Upper lobe of left lung (tissue), 6 donors: ENCODE measurements around the gene ABCC6. TPM values are rescaled to one million over a fixed set of nuclear protein-coding genes. Genes with fewer than 3 reads are reported as not detected.

ENCODE experiments used
- ATAC-seq, 2 donors: fragments of 200-7000 bp; cut with Tn5 transposase; one replicate each; pipeline ENCODE4 v1.9.1; 2022; ENCODE audit warnings: mild to moderate bottlenecking in 2 of 2, moderate library complexity in 2 of 2; ENCODE audit not compliant: low FRiP score in 2 of 2
- DNase-seq, 2 donors: peaks; one replicate each; pipeline ENCODE4 v3.0.0-alpha.2; 2019 to 2020
- H3K27ac ChIP-seq, 4 donors: fragments of 200-600 bp; sonication (generic); one replicate each; pipeline ENCODE4 v1.5.1; 2016 to 2019
- H3K27me3 ChIP-seq, 4 donors: fragments of 200-600 bp; sonication (generic); one replicate each; pipeline ENCODE4 v1.5.1; 2017 to 2019
- H3K36me3 ChIP-seq, 4 donors: fragments of 200-600 bp; sonication (generic); one replicate each; pipeline ENCODE4 v1.5.1; 2016 to 2019
- H3K4me1 ChIP-seq, 4 donors: fragments of 200-600 bp; sonication (generic); one replicate each; pipeline ENCODE4 v1.5.1; 2018 to 2019
- H3K4me3 ChIP-seq, 4 donors: fragments of 200-600 bp; sonication (generic); one replicate each; pipeline ENCODE4 v1.5.1; 2017 to 2019; ENCODE audit warnings: mild to moderate bottlenecking in 2 of 4, moderate library complexity in 1 of 4
- H3K9me3 ChIP-seq, 4 donors: fragments of 200-600 bp; sonication (generic); one replicate each; pipeline ENCODE4 v1.5.1; 2018 to 2019
- CTCF ChIP-seq, 6 experiments: fragments of 450-650 bp in 4 of 6; fragments of 200-600 bp in 2 of 6; sonication (generic) in 2 of 6; IDR thresholded peaks; one replicate each; pipeline ENCODE4 v1.5.1; 2016 to 2019; ENCODE audit warnings: antibody characterized with exemption in 6 of 6
- EP300 ChIP-seq, 4 donors: sonication (generic); formaldehyde crosslinking; IDR thresholded peaks; one replicate each; pipeline ENCODE4 v1.5.1; 2017; ENCODE audit warnings: antibody characterized with exemption in 4 of 4, control low read depth in 2 of 4
- POLR2A ChIP-seq, 4 donors: fragments of 450-650 bp; IDR thresholded peaks; one replicate each; pipeline ENCODE4 v1.5.1; 2016 to 2017; ENCODE audit warnings: antibody characterized with exemption in 4 of 4, mild to moderate bottlenecking in 2 of 4
- POLR2AphosphoS5 ChIP-seq, 2 donors: sonication (generic); formaldehyde crosslinking; IDR thresholded peaks; one replicate each; pipeline ENCODE4 v1.5.1; 2017; ENCODE audit warnings: antibody characterized with exemption in 2 of 2
- WGBS, 2 donors: methylation state at CpG; one replicate each; pipeline ENCODE4 v1.1.5; 2017 to 2018; 5-methylcytosine and 5-hydroxymethylcytosine counted together
- total RNA-seq, 6 donors: library from RNA; depleted of rRNA in 4 of 6; stranded (reverse); fragments of >200 nt in 4 of 6; gene quantifications; one replicate each; pipeline versions ENCODE4 v1.1.0 to v1.2.1, GENCODE V29; 2016 to 2021
- donor health status: DM: no; HTN: no; CAD: no; lungs with moderate emphysema.
- donor health status: DM: no; HTN: yes; CAD: no; lungs with severe emphysema.

Gene ABCC6
- total RNA-seq, 6 donors from 2014 or later: 31.9 to 148 (median 41.8) TPM

GRCh38 chr16:16122264-16122663 is 101.0 kb downstream of the ABCC6 start:
- Histone ChIP-seq H3K4me3 (no peak overlapping the region), H3K9me3 (peaks cover 0 to 15% (median 6%) of the 10 kb centered on the region in 4 donors), H3K27me3 (no peaks in the 10 kb centered on the region), H3K4me1 (peaks cover 0 to 15% (median 7%) of the 10 kb centered on the region in 4 donors), H3K27ac (no peak overlapping the region), H3K36me3 (peaks cover 9 to 73% (median 36%) of the 10 kb centered on the region in 4 donors)
- DNase-seq (no peak), ATAC-seq (no peak)
- WGBS, 2 donors: 91 to 97% methylated on average over 10 to 12 of the region's 12 CpGs
- TF ChIP-seq EP300 (IDR thresholded peaks at IDR 0.05) (no peak), CTCF (IDR thresholded peaks at IDR 0.05) (no peak), POLR2A (IDR thresholded peaks at IDR 0.05) (no peak), POLR2AphosphoS5 (IDR thresholded peaks at IDR 0.05) (no peak)

- H3K36me3 ChIP-seq: peaks cover 12 to 74% (median 46%) of the 10 kb centered on the region in 4 donors
- TF ChIP-seq EP300 (IDR thresholded peaks at IDR 0.05): no peak
- no peak for TF ChIP-seq POLR2A (IDR thresholded peaks at IDR 0.05)
- no peak for TF ChIP-seq CTCF (IDR thresholded peaks at IDR 0.05)
- TF ChIP-seq POLR2AphosphoS5 (IDR thresholded peaks at IDR 0.05): no peak
- peaks cover 0 to 12% (median 7%) of the 10 kb centered on the region in 4 donors for H3K4me1 ChIP-seq
- no peaks in the 10 kb centered on the region for H3K27me3 ChIP-seq
- H3K4me3 ChIP-seq: no peak overlapping the region
- DNase-seq: no peak
- ATAC-seq: no peak
- WGBS, 2 donors: 66 to 76% methylated on average over 6 of the region's 6 CpGs
- H3K9me3 ChIP-seq: peaks cover 0 to 15% (median 6%) of the 10 kb centered on the region in 4 donors
- H3K27ac ChIP-seq: peak overlapping the region in 3 of 4 donors; percentile 5 to 61 (median 50)
Measured at GRCh38 chr16:16121185-16121727, 102.0 kb downstream of the ABCC6 start.

- peaks cover 0 to 15% (median 6%) of the 10 kb centered on the region in 4 donors for H3K9me3 ChIP-seq
- H3K27ac ChIP-seq: peak overlapping the region; percentile 19 to 78 (median 42)
- ATAC-seq (peak; percentile 19 to 64), DNase-seq (peak in 1 of 2 donors; percentile 48)
- TF ChIP-seq EP300 (IDR thresholded peaks at IDR 0.05) (peak in 2 of 4 donors; percentile 25 to 56), POLR2AphosphoS5 (IDR thresholded peaks at IDR 0.05) (peak; percentile 14 to 68), CTCF (IDR thresholded peaks at IDR 0.05) (no peak)
- no peaks in the 10 kb centered on the region for H3K27me3 ChIP-seq
- no peak overlapping the region for H3K4me3 ChIP-seq
- H3K36me3 ChIP-seq: peaks cover 12 to 74% (median 47%) of the 10 kb centered on the region in 4 donors
- peaks cover 0 to 12% (median 7%) of the 10 kb centered on the region in 4 donors for H3K4me1 ChIP-seq
- WGBS, 2 donors: 30 to 53% methylated on average over 16 to 17 of the region's 17 CpGs
Measured at GRCh38 chr16:16120382-16121184, 102.7 kb downstream of the ABCC6 start.

- Histone ChIP-seq H3K27ac (peak overlapping the region in 3 of 4 donors; percentile 35 to 78 (median 50)), H3K4me3 (no peak overlapping the region), H3K36me3 (peaks cover 12 to 76% (median 49%) of the 10 kb centered on the region in 4 donors), H3K27me3 (no peaks in the 10 kb centered on the region), H3K9me3 (peaks cover 0 to 13% (median 4%) of the 10 kb centered on the region in 4 donors), H3K4me1 (peaks cover 0 to 12% (median 7%) of the 10 kb centered on the region in 4 donors)
- DNase-seq (no peak), ATAC-seq (no peak)
- 63 to 72% methylated on average over 8 of the region's 8 CpGs for WGBS, 2 donors
- TF ChIP-seq EP300 (IDR thresholded peaks at IDR 0.05): no peak
Measured at GRCh38 chr16:16120044-16120381, 103.3 kb downstream of the ABCC6 start.

GRCh38 chr16:16118337-16118736 is 105.0 kb downstream of the ABCC6 start:
- DNase-seq (no peak), ATAC-seq (no peak)
- H3K27me3 ChIP-seq: no peaks in the 10 kb centered on the region
- TF ChIP-seq POLR2AphosphoS5 (IDR thresholded peaks at IDR 0.05): no peak
- TF ChIP-seq CTCF (IDR thresholded peaks at IDR 0.05): no peak
- no peak for TF ChIP-seq POLR2A (IDR thresholded peaks at IDR 0.05)
- TF ChIP-seq EP300 (IDR thresholded peaks at IDR 0.05): no peak
- peaks cover 0 to 7% (median 0%) of the 10 kb centered on the region in 4 donors for H3K9me3 ChIP-seq
- 97% methylated on average over 7 of the region's 7 CpGs for WGBS, 2 donors
- H3K36me3 ChIP-seq: peaks cover 14 to 80% (median 55%) of the 10 kb centered on the region in 4 donors
- no peak overlapping the region for H3K4me3 ChIP-seq
- H3K27ac ChIP-seq: no peak overlapping the region
- H3K4me1 ChIP-seq: peaks cover 0 to 12% (median 7%) of the 10 kb centered on the region in 4 donors
